Superior temporal gyrus (tissue), 1 donor: ENCODE results near the gene ACADS.
"Not testable (repeated sequence)": the region's sequence is repeated elsewhere in the genome, so short reads cannot be mapped to it uniquely, and the experiment has no call there.

Source experiments
- DNase-seq: peaks from one replicate; pipeline ENCODE4 v3.0.0-alpha.2; 2016; ENCODE audit errors: extremely low spot score

The ACADS gene

DNA sequence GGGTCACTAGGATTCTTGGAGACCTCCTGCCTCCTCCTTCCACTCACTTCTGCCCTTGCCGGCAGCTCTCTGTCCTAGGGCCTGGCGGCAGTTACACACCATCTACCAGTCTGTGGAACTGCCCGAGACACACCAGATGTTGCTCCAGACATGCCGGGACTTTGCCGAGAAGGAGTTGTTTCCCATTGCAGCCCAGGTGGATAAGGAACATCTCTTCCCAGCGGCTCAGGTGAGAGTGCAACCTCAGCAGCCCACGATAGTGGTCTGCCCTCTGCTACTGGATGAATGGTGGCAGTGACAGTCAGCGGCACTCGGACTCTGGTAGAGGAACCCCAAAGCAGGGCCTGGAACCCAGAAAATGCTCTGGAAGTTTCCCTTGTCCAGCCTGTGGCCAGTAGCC is 1.3 kb downstream of the ACADS start:
- DNase-seq, result no peak

DNA sequence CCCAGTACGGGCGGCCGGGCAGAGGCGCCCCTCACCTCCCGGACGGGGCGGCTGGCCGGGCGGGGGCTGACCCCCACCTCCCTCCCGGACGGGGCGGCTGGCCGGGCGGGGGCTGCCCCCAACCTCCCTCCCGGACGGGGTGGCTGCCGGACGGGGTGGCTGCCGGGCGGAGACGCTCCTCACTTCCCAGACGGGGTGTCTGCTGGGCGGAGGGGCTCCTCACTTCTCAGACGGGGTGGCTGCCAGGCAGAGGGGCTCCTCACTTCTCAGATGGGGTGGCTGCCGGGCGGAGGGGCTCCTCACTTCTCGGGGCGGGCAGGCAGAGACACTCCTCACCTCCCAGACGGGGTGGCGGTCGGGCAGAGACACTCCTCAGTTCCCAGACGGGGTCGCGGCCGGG is 6.6 kb downstream of the ACADS start:
- not testable (repeated sequence) for DNase-seq

DNA sequence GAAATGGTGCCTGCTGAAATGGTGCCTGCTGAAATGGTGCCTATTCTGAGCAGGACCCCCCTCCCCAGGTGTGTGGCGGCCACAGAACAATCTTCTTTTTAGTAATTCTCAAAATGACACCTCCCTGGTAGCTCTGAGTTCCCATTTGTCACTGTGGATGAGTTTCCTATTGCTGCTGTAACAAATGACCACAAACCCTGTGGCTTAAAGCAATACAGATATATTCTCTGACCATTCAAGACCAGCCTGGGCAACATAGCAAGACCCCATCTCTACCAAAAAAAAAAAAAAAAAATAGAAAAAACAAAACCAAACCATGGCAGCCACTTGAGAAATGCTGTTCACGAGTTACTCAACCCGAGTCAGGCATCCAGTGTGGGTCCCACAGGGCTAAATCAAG is 7.9 kb downstream of the ACADS start:
- DNase-seq, result no peak

DNA sequence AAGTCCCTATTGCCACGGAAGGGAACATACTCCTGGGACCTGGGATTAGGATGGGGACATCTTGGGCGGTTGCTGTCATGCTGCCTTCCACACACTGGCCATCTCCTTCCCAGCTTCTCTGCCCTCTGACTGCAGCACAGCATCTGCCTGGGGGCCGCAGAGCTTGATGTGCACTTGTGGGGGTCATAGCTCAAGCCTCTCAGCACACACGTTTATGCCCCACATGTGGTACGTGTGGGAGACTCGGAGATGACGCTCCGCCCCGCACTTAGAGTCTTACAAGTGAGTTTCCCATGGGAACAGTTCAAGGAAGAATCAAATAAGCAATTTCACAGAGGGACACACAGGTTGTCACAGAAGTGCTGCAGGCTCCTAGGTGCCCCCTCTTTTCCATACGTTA is 8.6 kb downstream of the ACADS start:
- DNase-seq, result no peak

DNA sequence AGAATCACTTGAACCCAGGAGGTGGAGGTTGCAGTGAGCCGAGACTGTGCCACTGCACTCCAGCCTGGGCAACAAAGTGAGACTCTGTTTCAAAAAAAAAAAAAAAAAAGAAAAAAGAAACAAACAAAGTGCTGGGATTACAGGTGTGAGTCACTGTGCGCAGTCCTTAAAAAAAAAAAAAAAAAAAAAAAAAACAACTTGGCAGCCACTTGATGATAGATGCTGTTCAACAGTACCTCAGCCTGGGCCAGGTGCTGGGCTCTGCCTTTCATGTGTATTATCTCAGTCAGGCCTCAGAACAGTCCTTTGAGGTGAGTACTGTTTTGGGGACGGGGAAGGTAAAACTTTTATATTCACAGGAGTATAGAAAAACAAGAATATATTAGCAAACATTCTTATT is 9.6 kb downstream of the ACADS start:
- no peak for DNase-seq

DNA sequence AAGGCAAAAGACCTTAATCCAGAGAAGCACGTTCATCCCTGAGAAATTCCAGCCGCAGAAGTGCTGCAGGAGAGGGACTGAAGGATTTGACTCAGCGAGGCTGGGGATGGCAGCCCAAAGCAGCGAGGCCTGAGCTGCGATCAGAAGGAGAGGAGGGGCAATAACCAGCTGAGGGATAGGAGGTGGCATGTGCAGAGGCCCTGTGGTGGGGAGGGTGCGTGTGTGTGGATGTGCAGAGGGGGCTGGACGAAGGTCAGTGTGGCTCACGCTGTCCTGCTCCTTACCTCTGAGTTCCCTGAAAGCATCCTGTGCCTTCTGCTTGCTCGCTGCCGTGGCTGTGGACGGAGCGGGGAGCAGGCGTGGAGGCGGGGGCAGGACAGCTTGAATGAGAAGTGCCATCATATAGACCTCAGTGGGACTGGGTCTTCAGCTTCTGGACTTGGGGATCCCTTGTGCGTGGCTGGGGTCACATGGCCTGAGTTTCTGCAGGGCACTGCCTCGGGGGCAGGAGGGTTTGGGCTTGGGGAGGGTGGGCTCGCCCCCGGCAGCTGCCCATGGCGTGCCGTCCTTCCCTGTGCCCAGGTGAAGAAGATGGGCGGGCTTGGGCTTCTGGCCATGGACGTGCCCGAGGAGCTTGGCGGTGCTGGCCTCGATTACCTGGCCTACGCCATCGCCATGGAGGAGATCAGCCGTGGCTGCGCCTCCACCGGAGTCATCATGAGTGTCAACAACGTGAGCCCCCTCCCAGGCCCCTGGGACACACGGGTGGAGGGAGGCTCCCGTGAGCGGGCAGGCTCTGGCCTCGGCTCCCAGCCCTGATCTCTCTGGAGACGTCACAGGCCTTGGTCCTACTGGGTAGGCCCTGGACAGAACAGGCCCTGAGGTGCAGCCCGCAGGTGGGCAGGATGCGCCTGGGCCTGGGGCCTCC is 11.0 kb downstream of the ACADS start:
- no peak for DNase-seq

DNA sequence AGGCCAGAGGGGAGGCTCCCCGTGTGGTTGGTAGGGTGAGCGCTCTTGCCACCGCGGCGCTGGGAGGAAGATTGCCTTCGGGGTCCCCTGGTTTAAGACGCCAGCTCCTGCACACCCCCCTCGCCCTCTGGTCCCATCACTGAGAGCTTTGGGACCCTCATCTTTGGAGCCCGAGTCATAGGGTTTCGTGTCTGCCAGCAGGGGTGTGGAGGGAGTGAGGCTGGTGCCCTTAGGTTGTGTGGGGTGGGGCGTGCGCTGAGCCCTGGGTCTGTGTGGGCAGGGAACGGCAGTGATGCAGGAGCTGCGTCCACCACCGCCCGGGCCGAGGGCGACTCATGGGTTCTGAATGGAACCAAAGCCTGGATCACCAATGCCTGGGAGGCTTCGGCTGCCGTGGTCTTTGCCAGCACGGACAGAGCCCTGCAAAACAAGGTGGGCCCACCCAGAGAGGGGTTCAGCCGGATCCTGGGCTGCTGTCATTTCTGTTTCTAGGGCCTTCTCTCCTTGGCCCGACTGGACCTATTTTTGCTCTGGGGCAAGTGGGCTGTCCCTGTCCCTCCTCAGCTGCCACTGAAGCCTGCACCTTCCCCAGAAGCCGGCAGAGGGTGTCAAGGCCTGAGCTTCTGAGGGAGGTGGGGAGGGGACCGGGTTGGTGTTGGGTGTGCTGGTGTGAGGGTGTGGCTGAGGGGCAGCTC is 12.1 kb downstream of the ACADS start:
- no peak for DNase-seq

DNA sequence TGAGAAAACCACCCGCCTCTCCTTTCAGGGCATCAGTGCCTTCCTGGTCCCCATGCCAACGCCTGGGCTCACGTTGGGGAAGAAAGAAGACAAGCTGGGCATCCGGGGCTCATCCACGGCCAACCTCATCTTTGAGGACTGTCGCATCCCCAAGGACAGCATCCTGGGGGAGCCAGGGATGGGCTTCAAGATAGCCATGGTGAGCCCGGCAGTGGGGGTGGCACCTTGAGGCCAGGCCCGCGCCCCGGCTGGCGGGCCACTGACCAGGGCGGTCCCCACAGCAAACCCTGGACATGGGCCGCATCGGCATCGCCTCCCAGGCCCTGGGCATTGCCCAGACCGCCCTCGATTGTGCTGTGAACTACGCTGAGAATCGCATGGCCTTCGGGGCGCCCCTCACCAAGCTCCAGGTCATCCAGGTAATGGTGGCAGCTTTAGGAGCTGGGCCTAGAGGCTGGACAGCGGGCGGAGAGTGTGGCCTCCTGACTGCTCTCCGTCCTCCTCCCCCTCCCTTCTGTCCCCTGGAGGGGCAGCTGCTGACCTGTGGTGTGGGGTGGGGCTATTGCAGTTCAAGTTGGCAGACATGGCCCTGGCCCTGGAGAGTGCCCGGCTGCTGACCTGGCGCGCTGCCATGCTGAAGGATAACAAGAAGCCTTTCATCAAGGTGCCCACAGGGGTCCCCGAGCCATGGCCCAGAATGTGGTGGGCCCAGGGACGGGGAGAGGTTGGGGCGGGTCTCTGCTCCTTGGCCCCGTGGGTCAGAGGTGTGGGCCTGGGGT is 12.8 kb downstream of the ACADS start:
- no peak for DNase-seq

DNA sequence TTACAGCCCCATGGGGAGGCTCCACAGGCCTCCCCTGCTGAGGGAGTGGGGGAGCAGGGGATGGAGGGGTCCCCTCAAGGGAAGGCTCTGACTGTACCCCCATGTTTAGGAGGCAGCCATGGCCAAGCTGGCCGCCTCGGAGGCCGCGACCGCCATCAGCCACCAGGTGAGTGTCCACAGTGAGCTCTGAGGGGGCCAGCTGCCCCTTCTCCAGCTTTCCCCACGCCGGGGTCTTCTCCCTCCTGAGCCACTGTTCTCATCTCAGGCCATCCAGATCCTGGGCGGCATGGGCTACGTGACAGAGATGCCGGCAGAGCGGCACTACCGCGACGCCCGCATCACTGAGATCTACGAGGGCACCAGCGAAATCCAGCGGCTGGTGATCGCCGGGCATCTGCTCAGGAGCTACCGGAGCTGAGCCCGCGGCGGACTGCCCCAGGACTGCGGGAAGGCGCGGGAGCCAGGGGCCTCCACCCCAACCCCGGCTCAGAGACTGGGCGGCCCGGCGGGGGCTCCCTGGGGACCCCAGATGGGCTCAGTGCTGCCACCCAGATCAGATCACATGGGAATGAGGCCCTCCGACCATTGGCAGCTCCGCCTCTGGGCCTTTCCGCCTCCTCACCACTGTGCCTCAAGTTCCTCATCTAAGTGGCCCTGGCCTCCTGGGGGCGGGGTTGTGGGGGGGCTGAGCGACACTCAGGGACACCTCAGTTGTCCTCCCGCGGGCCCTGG is 13.6 kb downstream of the ACADS start:
- no peak for DNase-seq

DNA sequence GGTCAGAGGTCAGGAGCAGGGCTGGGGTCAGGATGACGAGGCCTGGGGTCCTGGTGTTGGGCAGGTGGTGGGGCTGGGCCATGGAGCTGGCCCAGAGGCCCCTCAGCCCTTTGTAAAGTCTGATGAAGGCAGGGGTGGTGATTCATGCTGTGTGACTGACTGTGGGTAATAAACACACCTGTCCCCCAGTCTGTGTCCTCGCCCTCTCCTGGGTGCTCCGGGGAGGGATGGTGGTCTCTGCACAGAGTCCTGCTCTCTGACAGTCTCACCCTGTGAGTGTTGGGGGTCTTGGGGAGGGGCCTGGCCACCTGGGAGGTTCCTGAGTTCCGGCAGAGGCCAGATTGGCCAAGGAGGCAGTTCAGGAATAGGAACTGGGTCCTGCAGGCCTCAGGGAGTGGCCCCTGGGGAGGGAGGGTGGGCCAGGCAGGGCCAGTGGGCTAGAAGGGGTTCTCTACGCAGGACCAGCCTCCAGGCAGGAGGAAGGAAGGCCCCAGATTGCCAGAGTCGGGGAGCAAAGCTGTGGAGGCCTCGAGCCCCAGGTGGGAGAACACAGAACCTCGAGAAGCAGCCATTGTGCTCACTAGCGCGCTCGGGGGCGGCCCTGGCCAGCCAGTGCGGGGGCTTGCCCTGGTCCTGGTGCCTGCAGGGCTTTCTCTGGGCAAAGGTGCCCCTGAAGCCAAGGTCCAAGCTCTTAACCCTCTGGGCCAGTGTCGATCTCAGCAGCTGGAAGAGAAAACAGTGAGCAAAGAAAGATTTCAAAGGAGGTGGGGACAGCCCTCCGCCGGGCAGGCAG is 14.4 kb downstream of the ACADS start:
- DNase-seq, result no peak

DNA sequence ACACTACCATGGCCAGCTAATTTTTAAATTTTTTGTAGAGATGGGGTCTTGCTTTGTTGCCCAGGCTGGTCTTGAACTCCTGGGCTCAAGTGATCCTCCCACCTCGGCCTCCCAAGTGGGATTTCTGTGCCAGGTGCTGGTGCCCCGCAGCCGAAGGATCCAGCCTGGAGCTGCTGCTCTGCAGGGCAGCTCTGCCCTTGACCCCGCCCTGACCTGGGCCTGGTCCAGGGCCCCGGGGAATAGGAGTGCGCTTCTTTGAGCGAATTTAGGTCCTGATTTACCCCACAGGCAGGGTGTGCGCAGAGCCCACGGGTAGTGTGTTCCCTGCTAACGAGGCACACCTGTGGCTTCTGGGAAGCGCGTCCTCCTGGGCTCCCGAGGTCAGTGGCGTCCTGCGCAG is 15.2 kb downstream of the ACADS start:
- no peak for DNase-seq

DNA sequence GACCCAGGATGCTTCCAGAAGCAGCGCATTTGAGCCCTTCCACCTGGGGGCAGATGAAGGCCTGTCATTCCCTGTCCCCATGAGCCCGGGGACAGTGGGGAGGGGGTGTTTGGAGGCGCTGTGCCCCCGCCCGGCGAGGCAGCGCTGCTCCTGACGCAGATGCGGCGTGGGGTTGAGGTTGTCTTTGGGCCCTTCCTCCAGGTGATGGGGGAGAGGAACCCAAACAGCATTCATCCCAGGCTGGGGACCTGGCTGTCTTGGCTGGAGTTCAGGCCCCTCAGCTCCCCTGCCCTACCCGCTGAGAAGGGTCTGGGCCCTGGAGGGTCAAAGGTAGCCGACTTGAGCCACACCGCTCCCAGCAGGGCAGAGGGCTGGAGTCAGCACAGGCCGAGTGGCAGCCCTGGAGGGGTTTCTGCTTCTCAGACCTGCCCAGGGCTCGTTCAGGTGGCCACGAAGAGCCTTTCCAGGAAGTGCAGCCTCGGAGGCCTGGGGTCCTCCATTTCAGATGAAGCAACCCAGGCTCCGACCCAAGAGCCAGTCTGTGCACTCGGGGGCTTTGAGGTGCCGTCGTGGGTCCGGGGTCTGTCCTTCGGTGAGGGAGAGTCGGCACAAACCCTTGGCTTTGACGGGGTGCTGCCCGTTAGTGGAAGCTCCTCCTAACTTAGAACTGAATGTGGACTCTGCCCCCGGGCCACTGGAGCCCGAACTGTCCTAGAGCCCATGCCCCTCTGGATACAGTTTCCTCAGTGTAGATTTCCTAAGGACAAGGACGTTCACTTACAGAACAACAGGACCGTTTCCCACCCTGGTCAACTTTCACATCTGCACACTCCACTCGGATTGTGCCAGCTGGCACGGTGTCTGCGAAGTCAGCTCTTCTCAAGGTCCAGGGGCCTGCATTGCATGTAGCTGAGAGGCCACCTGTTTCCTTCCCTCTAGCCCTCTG is 16.1 kb downstream of the ACADS start:
- DNase-seq, result no peak

DNA sequence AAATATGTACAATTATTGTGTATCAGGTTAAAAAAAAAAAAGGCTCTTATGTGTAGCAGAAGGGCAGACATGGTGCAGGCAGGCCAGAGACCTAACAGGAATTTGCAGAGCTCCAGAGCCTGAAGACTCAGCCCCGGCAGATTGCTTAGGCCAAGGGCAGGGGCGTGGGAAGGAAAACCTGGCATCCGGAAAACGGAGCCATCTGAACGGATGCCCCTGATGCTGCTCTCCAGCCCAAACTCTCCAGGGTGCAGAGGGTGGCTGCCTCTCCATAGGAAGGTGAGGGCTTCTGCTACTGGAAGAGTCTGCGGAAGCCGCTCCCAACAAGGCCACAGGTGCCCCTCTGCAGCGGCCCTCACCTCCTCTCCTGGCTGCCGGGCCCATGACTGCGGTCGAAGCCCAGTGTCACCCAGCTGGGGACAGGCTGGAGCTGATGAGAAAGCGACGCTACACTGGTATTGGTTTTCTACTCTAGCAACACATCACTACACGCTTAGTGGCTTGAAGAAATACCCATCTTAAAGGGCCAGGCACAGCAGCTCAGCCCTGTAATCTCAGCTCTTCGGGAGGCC is 19.4 kb downstream of the ACADS start:
- DNase-seq, result no peak

DNA sequence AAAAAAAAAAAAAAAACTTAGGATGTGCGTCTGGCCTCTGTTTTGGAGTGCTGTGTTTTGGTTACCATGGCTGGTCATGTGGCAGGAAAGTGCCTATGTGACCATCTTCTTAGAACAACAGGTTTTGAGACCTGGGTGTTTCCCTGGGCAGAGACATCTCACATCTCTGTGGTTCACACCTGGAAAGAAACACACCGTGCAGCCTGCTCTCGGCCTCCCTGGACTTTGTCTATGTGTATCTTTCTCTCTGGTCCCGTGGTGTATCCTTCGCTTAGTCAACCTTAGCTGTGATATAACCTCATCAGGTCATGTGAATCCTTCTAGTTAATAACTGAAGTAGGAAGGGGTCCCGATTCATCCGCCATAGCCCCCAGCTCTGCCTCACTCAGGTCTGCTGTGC is 22.6 kb downstream of the ACADS start:
- DNase-seq, result no peak

DNA sequence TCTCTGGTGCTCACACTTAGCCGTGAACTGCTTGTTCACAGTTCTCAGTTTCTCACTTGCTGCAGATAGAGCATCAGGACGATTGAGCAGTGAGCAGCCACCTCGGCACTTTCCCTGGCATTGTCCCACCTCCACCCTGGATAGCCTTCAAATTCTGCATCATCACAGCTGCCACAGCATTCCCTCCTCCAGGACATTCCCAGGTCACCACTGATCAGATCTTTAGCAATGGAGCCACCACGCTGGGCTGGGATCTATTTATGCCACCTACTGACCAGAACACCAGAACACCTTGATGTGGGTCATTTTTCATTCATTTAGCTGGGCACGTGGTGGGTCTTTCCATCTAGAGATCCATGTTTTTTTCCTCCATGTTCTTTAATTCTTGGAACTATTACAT is 23.6 kb downstream of the ACADS start:
- no peak for DNase-seq

DNA sequence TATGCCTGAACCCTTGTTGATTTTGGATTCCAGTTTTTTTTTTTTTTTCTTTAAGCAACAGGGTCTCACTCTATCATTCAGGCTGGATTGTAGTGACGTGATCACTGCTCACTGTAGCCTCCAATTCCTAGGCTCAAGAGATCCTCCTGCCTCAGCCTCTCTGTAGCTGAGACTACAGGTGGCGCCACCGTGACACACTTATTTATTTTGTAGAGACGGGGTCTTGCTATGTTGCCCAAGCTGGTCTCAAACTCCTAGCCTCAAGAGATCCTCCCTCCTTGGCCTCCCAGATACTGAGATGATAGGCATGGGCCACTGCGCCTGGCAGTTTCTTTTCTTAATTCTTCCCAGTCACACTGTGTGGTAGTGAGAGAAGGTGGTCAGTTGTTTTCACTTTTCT is 25.2 kb downstream of the ACADS start:
- no peak for DNase-seq

DNA sequence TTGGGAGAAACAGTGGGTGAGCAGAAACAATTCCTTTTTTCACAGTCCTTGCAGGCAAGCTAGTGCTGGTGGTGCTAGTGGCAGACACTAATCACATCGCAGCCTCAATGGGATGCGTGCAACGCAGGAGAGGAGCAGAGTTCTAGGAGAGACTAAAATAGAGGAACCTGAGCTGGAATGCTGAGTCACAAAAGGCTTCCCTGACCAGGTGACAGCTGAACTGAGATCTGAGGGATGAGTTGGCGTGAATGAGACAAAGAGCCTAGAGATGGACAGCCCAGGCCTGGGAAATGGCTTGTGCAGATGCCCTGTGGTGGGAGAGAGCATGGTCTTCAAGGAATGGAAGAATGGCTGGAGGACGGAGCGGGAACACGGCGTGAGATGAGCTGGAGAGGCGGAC is 25.8 kb downstream of the ACADS start:
- DNase-seq, result no peak

DNA sequence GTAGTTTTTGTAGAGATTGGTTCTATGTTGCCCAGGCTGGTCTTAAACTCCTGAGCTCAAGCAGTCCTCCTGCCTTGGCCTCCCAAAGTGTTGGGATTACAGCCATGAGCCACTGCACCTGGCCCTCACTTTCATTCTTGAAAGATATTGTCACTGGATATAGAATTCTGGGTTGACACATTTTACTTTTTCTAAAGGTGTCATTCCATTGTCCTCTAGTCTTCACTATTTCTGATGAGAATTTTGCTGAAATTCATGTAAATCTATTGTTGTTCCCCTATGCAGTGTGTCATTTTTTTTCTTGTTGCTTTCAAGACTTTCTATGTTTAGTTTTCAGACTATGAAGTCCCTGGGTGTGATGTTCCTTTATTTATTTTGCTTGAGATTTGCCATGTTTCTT is 29.2 kb downstream of the ACADS start:
- no peak for DNase-seq

DNA sequence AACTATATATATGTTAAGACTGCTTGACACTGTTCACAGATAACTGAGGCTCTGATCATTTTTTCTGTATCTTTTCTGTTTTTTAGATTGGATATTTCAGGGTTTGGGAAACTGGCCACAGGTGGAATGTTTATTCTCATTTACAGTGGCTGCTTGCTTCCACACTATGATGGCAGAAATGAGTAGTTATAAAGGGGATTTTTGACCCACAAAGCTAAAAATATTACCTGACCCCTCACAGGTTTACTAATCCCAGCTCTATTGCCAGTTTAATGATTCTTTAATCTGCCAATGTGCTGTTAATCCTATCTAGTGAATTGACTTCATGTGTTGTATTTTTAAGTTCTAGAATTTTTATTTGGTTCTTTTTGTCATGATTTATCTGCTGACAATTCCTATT is 29.6 kb downstream of the ACADS start:
- DNase-seq, result no peak
